ENCODE measurements around the gene L3MBTL1.

The L3MBTL1 gene

GRCh38 chr20:43590036-43590391, 82.5 kb downstream of the L3MBTL1 start:
- DNase-seq (ENCODE audit: low read depth) = peak; percentile 1

DNA sequence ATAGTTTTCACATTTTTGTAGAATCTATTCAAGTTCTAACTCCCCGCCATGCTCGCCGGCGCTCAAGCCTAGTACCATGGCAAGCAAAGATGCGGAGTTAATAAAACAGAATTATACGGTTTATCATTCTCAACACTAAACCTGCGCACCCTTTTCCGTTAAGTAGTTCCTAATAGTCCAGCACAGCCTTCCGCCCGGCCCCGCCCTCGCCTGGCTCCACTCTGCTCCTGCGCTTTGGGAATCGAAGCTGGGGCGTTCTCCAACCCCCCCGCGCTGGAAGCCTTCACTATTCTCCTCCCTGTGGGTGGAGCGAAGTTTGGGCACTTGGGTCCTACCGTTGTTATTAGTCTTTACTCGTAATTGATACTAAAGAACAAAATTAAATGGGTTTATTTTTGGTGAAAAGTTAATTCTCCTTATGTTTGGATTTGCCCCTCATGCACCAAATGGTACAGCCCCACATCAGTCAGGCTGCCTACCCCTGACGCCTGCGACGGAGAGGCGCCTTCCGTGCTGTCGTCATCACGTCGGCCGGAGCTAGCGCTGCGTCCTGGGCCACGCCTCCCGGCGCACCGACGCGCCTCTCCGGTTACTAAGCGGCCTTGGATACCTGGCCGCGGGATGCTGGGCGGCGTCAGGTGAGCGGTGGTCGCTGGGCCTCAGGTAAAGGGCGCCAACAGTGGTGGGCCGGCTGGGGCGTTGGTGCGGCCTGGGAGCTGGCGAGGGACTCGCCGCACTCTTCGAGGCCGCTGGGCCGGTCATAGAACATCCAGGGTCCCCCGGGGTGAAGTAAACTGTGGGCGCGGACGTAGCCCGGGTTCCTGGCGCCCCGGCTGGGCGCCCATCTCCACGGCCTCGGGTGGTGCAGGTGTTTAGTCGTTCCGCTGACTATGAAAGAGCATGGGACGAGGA, 83.2 kb downstream of the L3MBTL1 start, which contains the start of gene IFT52:
Gene IFT52, plus strand, starts transcription at position 546 of the 912 bp plus-strand sequence. CDS start 3,762 bp downstream, outside the sequence.
- DNase-seq (ENCODE audit: low read depth) = peak; percentile 83
